Lower leg skin (tissue), 4 donors: ENCODE data around the gene CST3. TPM values are rescaled to one million over a fixed set of nuclear protein-coding genes. Genes with fewer than 3 reads are reported as not detected.

ENCODE experiments used
- DNase-seq, 2 donors: peaks; one replicate each; pipeline ENCODE4 v3.0.0-alpha.2; 2019; ENCODE audit warnings: low spot score in 2 of 2
- H3K4me3 ChIP-seq: fragments of 200-600 bp; sonication (generic); 2 replicates; pipeline ENCODE4 v1.5.1; 2017; ENCODE audit warnings: mild to moderate bottlenecking, low read depth; ENCODE audit not compliant: poor library complexity, severe bottlenecking
- POLR2A ChIP-seq, 2 donors: fragments of 450-650 bp; IDR thresholded peaks; one replicate each; pipeline ENCODE4 v1.6.1; 2016 to 2017; ENCODE audit warnings: antibody characterized with exemption in 2 of 2, mild to moderate bottlenecking in 1 of 2, moderate library complexity in 1 of 2
- WGBS, 2 donors: methylation state at CpG; one replicate each; pipeline ENCODE4 v1.1.5; 2018; 5-methylcytosine and 5-hydroxymethylcytosine counted together
- intact Hi-C: fragments of 100-400 bp; cut with DNase I; formaldehyde crosslinking; loops from one replicate; pipeline ENCODE4 v1.15.0; 2023; ENCODE audit warnings: low total_unique reads
- total RNA-seq, 4 donors: library from RNA; depleted of rRNA; stranded (reverse); fragments of >200 nt; gene quantifications; one replicate each; pipeline ENCODE4 v1.1.0, GENCODE V29; 2016
- TF ChIP-seq, protein P1 (sequence below), 3 donors: fragments of 450-650 bp; IDR thresholded peaks; one replicate each; pipeline ENCODE4 v1.5.1; 2016; ENCODE audit warnings: antibody characterized with exemption in 3 of 3, mild to moderate bottlenecking in 3 of 3, moderate library complexity in 2 of 3

The CST3 gene
- total RNA-seq, 4 donors from 2014 or later, result 348 to 760 (median 498) TPM

DNA sequence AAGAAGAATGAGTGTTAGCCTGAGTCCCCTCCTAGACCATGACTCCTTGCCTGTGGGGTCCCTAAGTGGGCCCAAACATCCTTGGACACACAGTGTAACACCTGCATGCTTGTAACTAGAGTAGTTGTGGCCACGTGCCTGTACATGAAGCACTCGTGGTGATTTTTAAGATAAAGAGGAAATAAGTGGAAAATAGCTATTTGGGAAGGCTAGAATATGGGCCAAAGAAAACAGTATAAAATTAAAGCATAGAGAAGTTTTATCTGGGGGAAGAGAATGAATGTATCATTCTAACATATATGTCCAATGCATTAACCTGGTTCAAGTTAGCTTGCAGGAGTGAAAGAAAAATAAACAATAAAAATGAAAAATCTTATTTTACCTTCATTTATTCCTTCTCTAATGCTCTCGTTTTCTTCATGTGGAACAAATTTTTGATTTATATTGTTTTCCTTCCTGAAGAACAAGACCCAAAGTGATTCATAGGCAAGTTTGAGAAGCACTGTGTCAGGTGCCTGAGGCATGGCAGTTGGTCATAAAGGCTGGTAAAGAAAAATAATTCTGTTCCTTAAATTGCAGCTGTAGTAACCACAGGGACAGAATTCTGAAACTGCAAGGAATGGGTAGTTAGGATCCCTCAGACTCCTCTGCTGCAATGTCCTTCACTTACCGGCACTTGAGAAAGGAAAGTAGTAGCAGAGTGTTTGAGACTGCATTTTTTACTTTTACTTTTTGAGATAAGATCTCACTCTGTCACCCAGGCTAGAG, 8.5 kb upstream of the CST3 start:
- H3K4me3 ChIP-seq, result no peak overlapping the region
- WGBS, 2 donors, result 52 to 55% methylated on average over 4 of the region's 4 CpGs
- TF ChIP-seq, protein P1, sequence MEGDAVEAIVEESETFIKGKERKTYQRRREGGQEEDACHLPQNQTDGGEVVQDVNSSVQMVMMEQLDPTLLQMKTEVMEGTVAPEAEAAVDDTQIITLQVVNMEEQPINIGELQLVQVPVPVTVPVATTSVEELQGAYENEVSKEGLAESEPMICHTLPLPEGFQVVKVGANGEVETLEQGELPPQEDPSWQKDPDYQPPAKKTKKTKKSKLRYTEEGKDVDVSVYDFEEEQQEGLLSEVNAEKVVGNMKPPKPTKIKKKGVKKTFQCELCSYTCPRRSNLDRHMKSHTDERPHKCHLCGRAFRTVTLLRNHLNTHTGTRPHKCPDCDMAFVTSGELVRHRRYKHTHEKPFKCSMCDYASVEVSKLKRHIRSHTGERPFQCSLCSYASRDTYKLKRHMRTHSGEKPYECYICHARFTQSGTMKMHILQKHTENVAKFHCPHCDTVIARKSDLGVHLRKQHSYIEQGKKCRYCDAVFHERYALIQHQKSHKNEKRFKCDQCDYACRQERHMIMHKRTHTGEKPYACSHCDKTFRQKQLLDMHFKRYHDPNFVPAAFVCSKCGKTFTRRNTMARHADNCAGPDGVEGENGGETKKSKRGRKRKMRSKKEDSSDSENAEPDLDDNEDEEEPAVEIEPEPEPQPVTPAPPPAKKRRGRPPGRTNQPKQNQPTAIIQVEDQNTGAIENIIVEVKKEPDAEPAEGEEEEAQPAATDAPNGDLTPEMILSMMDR (IDR thresholded peaks at IDR 0.05), result no peak
- intact Hi-C loops, result no loop called here
- peak in 1 of 2 donors; percentile 57 for DNase-seq

DNA sequence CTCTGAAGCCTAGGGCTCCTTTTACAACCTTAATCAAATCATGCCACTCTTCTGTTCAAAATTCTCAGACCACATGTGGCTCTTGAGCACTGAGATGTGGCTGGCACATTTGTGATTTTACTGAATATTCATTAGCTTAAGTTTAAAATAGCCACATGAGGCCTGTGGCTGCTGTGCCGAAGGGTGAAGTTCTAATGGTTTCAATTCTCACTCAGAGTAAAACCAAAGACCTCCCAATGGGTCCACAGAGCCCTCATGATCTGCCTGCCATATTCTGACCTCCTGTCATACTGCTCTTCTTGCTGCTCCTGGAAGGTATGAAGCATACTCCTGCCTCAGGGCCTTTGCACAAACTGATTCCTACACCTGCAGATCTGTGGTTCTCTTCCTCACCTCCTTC, 7.8 kb upstream of the CST3 start:
- peak in 1 of 2 donors; percentile 2 for DNase-seq
- intact Hi-C loops, result no loop called here
- TF ChIP-seq, protein P1 (IDR thresholded peaks at IDR 0.05), result no peak
- no peak for TF ChIP-seq POLR2A (IDR thresholded peaks at IDR 0.05)
- 80 to 88% methylated on average over 1 of the region's 1 CpG for WGBS, 2 donors
- no peak overlapping the region for H3K4me3 ChIP-seq

- TF ChIP-seq POLR2A (IDR thresholded peaks at IDR 0.05), result no peak
- TF ChIP-seq, protein P1 (IDR thresholded peaks at IDR 0.05), result no peak
- WGBS, 2 donors, result 93 to 98% methylated on average over 7 of the region's 7 CpGs
- DNase-seq, result no peak
- no peak overlapping the region for H3K4me3 ChIP-seq
- intact Hi-C loops, result no loop called here
These were observed 6.4 kb upstream of the CST3 start for GRCh38 chr20:23644164-23644563.

- intact Hi-C loops, result no loop called here
- no peak for DNase-seq
- no peak overlapping the region for H3K4me3 ChIP-seq
- WGBS, 2 donors, result 77 to 78% methylated on average over 6 of the region's 6 CpGs
- TF ChIP-seq, protein P1 (IDR thresholded peaks at IDR 0.05), result no peak
- TF ChIP-seq POLR2A (IDR thresholded peaks at IDR 0.05), result no peak
These were observed 5.9 kb upstream of the CST3 start for GRCh38 chr20:23643659-23644058.

DNA sequence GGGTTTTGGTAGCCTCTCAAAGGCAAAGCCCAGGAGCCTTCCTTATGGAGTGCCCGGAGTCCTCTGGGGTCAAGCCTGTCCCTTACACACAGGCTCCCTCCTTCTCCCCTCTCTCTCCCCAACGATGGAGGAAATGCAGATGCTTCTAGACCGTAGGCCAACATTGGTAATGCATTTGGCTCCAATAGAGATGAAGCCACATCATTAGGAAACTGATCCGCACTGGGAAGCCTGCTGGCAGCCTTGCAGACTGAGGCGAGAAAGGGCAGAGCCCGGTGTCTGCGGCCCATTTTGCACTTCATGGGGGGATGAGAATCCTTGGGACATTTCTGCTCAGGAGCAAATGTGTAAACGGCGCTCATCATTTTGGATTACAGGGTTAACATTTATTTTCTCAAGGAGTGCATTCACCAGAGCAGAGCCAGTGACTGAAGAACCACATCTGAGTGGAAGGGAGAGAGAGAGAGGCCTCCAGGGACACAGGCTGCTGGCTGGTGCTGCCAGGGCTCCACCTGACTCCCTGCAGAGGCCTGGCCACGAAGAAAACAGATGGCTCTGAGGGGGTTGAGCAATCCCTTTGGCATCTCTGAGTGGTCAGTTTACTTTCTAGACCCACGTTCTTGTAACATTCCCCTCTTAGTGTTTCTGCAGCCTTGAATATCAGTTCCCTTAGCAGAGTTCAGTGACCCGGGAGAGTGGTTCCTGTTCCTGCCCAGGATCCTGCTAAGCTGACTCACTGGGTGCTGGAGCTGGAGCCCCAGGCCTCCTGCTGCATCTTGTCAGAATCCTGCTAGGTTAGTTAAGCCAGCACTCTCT, 4.4 kb upstream of the CST3 start:
- DNase-seq, result no peak
- TF ChIP-seq, protein P1 (IDR thresholded peaks at IDR 0.05), result no peak
- TF ChIP-seq POLR2A (IDR thresholded peaks at IDR 0.05), result no peak
- WGBS, 2 donors, result 59 to 71% methylated on average over 12 of the region's 12 CpGs

More for the DNA sequence above, 4.4 kb upstream of the CST3 start:
- no peak overlapping the region for H3K4me3 ChIP-seq
- intact Hi-C loops, result no loop called here
